ENCODE measurements around the gene ITGA3. TPM values are rescaled to one million over a fixed set of nuclear protein-coding genes. Genes with fewer than 3 reads are reported as not detected.
A peak's percentile ranks its signal among the peaks of the same experiment; 100 is the strongest.

Gene ITGA3
- total RNA-seq, 5 donors from 2014 or later (not counting 1 experiment from before 2014, with no cell fraction given) = 8.5 to 20.0 (median 14.8) TPM

DNA sequence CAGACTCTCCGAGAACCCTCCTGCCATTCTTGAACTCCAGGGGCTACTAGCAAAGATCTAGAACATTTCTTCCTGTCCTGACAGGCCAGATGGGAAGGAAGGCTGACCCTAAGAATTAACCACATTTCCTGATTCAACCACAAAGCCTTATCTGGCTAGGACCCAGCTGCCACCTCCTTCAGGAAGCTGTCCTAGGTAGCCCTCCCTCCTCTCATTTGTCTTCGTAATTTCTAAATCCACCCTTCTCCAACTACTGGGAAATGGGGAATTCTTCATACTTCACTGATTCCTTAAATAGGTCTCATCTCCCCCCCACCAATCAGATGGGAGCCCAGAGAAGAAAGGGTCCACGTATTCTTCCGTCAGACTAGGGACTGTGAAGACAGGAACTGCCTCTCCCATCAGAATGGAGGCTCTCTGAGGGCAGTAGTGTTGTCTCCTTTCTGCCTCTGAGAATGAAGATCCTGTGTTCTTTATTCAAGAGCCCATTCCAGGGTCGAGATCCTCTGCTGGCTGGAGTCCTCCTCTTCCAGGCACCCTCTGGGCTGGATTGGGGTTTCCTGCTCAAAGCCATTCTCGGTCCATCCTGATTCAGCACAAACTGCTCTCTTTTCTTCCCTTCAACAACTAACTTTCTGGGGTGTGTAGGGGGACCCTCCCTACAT, 71.9 kb downstream of the ITGA3 start:
- peaks cover 23 to 36% (median 34%) of the 10 kb centered on the region in 3 donors for H3K4me1 Mint-ChIP-seq
- no peak for ATAC-seq (replicated peaks in 1 of 4)
- peaks cover 0 to 45% of the 10 kb centered on the region in 2 experiments for H3K27me3 ChIP-seq (replicated peaks in 1 of 2; ENCODE audit: control insufficient read depth in 2 of 2, extremely low read depth in 1 of 2, insufficient read depth in 2 of 2, low read length in 1 of 2)
- no peak for DNase-seq
- H3K9me3 ChIP-seq = no peaks in the 10 kb centered on the region
- no peak overlapping the region for H3K4me3 Mint-ChIP-seq
- H3K36me3 Mint-ChIP-seq = no peaks in the 10 kb centered on the region
- peaks cover 6 to 30% of the 10 kb centered on the region in 2 experiments for H3K4me1 ChIP-seq (ENCODE audit: control insufficient read depth in 1 of 2, extremely low read depth in 1 of 2, insufficient read depth in 2 of 2, low read length in 2 of 2)
- ChIA-PET POLR2A (no interaction called here), CTCF (no interaction called here)
- H3K27ac ChIP-seq (ENCODE audit: low read length) = no peak overlapping the region
- no peaks in the 10 kb centered on the region for H3K9me3 Mint-ChIP-seq
- WGBS (ENCODE audit: insufficient coverage) = no CpG with 5 or more reads among the region's 6 CpGs
- H3K27ac Mint-ChIP-seq = no peak overlapping the region
- H3K36me3 ChIP-seq (ENCODE audit: control insufficient read depth in 2 of 2, extremely low read depth in 1 of 2, insufficient read depth in 1 of 2, low read length in 1 of 2) = no peaks in the 10 kb centered on the region
- H3K4me3 ChIP-seq (ENCODE audit: control insufficient read depth in 1 of 2, extremely low read depth in 1 of 2, low read length in 1 of 2) = no peak overlapping the region
- H3K27me3 Mint-ChIP-seq = peaks cover 12 to 13% of the 10 kb centered on the region in 2 donors

GRCh38 chr17:50128441-50129352, 72.8 kb downstream of the ITGA3 start:
- WGBS (ENCODE audit: insufficient coverage) = 32% methylated on average over 16 of the region's 32 CpGs
- ATAC-seq (replicated peaks in 1 of 4) = no peak
- Histone ChIP-seq H3K27me3 (replicated peaks in 1 of 2; ENCODE audit: control insufficient read depth in 2 of 2, extremely low read depth in 1 of 2, insufficient read depth in 2 of 2, low read length in 1 of 2) (peaks cover 0 to 40% of the 10 kb centered on the region in 2 experiments), H3K9me3 (no peaks in the 10 kb centered on the region), H3K4me3 (ENCODE audit: control insufficient read depth in 1 of 2, extremely low read depth in 1 of 2, low read length in 1 of 2) (peak overlapping the region in 1 of 2 donors; percentile 54), H3K36me3 (ENCODE audit: control insufficient read depth in 2 of 2, extremely low read depth in 1 of 2, insufficient read depth in 1 of 2, low read length in 1 of 2) (no peaks in the 10 kb centered on the region), H3K4me1 (ENCODE audit: control insufficient read depth in 1 of 2, extremely low read depth in 1 of 2, insufficient read depth in 2 of 2, low read length in 2 of 2) (peaks cover 6 to 30% of the 10 kb centered on the region in 2 experiments), H3K27ac (ENCODE audit: low read length) (no peak overlapping the region)
- Mint-ChIP-seq H3K27me3 (peaks cover 12 to 13% of the 10 kb centered on the region in 2 donors), H3K36me3 (no peaks in the 10 kb centered on the region), H3K4me3 (peak overlapping the region; percentile 51 to 69 (median 66)), H3K4me1 (peaks cover 23 to 36% (median 34%) of the 10 kb centered on the region in 3 donors), H3K9me3 (no peaks in the 10 kb centered on the region), H3K27ac (peak overlapping the region in 1 of 2 donors; percentile 43)
- ChIA-PET POLR2A (no interaction called here), CTCF (no interaction called here)
- DNase-seq = no peak

- peak overlapping the region; percentile 43 to 73 (median 66) for H3K4me3 Mint-ChIP-seq
- ATAC-seq (replicated peaks in 1 of 4) = peak in 3 of 4 experiments; percentile 2 to 13 (median 9)
- H3K27me3 Mint-ChIP-seq = peaks cover 12 to 13% of the 10 kb centered on the region in 2 donors
- no peak for DNase-seq
- Histone ChIP-seq H3K27ac (ENCODE audit: low read length) (no peak overlapping the region), H3K27me3 (replicated peaks in 1 of 2; ENCODE audit: control insufficient read depth in 2 of 2, extremely low read depth in 1 of 2, insufficient read depth in 2 of 2, low read length in 1 of 2) (peaks cover 0 to 40% of the 10 kb centered on the region in 2 experiments), H3K4me3 (ENCODE audit: control insufficient read depth in 1 of 2, extremely low read depth in 1 of 2, low read length in 1 of 2) (peak overlapping the region in 1 of 2 donors; percentile 10), H3K36me3 (ENCODE audit: control insufficient read depth in 2 of 2, extremely low read depth in 1 of 2, insufficient read depth in 1 of 2, low read length in 1 of 2) (peaks cover 0 to 4% of the 10 kb centered on the region in 2 donors), H3K4me1 (ENCODE audit: control insufficient read depth in 1 of 2, extremely low read depth in 1 of 2, insufficient read depth in 2 of 2, low read length in 2 of 2) (peaks cover 6 to 30% of the 10 kb centered on the region in 2 experiments), H3K9me3 (no peaks in the 10 kb centered on the region)
- H3K36me3 Mint-ChIP-seq = no peaks in the 10 kb centered on the region
- POLR2A ChIA-PET = no interaction called here
- H3K9me3 Mint-ChIP-seq = no peaks in the 10 kb centered on the region
- H3K27ac Mint-ChIP-seq = no peak overlapping the region
- 0% methylated on average over 11 of the region's 31 CpGs for WGBS (ENCODE audit: insufficient coverage)
- CTCF ChIA-PET = interaction anchor here in 1 of 2 donors (0.6 to 1.5 kb wide), 3 partner anchors 12 to 40 kb away, joined by 4 to 6 read pairs (median 4); no protein-coding TSS in a partner anchor
- peaks cover 23 to 37% (median 34%) of the 10 kb centered on the region in 3 donors for H3K4me1 Mint-ChIP-seq
Measured at GRCh38 chr17:50129353-50129727, 73.4 kb downstream of the ITGA3 start.

- H3K27me3 ChIP-seq (replicated peaks in 1 of 2; ENCODE audit: control insufficient read depth in 2 of 2, extremely low read depth in 1 of 2, insufficient read depth in 2 of 2, low read length in 1 of 2) = peaks cover 0 to 40% of the 10 kb centered on the region in 2 experiments
- DNase-seq = peak in 27 of 35 experiments; percentile 29 to 70 (median 51)
- 3% methylated on average over 42 of the region's 84 CpGs for WGBS (ENCODE audit: insufficient coverage)
- H3K4me1 ChIP-seq (ENCODE audit: control insufficient read depth in 1 of 2, extremely low read depth in 1 of 2, insufficient read depth in 2 of 2, low read length in 2 of 2) = peaks cover 6 to 30% of the 10 kb centered on the region in 2 experiments
- Mint-ChIP-seq H3K27ac (no peak within 1 kb of the TSS), H3K9me3 (no peaks in the 10 kb centered on the region), H3K4me1 (peaks cover 23 to 37% (median 34%) of the 10 kb centered on the region in 3 donors), H3K4me3 (peak within 1 kb of the TSS; percentile 57 to 73 (median 66)), H3K27me3 (peaks cover 12 to 13% of the 10 kb centered on the region in 2 donors), H3K36me3 (no peaks in the 10 kb centered on the region)
- peak; percentile 76 to 79 (median 78) for ATAC-seq (replicated peaks in 1 of 4)
- H3K4me3 ChIP-seq (ENCODE audit: control insufficient read depth in 1 of 2, extremely low read depth in 1 of 2, low read length in 1 of 2) = peak within 1 kb of the TSS; percentile 46 to 51
- no peak within 1 kb of the TSS for H3K27ac ChIP-seq (ENCODE audit: low read length)
- H3K9me3 ChIP-seq = no peaks in the 10 kb centered on the region
- POLR2A ChIA-PET = no interaction called here
- CTCF ChIA-PET = interaction anchor here (0.6 to 1.5 kb wide), 5 partner anchors 10 to 568 kb away, joined by 3 to 6 read pairs (median 4); no protein-coding TSS in a partner anchor
- H3K36me3 ChIP-seq (ENCODE audit: control insufficient read depth in 2 of 2, extremely low read depth in 1 of 2, insufficient read depth in 1 of 2, low read length in 1 of 2) = peaks cover 5 to 10% of the 10 kb centered on the region in 2 donors
Measured at GRCh38 chr17:50129728-50130558, 74.0 kb downstream of the ITGA3 start, which contains the start of gene SAMD14. Gene SAMD14, minus strand, starts transcription at chr17:50130160. Its CDS starts 5,201 bp downstream, at chr17:50124959.

DNA sequence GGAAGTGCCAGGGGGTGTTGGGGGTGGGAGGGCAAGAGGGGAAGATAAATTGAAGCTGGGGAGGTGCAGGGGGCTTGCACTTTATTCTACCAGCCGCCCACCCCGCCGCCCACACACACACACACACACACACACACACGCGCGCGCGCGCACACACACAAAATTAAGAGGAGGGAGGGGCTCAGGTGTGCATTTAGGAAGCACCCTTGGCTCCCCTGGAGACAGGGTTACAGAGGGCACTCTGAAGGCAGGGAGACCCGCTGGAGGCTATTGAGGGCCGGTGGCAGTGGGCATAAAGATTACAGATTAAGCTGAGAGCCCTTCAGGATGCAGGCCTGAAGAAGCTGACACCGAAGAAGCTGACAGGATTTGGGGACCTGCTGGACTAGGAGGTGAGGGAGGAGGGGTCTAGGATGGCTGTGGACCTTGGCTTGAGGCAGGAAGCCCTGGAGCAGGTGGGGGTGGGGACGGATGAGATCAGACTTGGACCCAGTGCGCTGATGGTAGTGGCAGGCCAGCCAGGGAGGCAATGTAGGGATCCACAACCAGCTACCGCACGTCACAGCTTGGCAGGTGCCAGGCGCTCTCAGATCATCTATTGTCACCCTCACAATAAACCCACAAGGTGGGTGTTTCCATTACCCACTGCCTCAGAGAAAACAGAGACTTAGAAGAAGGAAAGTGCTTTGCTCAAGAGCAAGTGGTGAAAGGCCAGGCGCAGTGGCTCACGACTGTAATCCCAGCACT, 74.8 kb downstream of the ITGA3 start:
- peaks cover 12 to 13% of the 10 kb centered on the region in 2 donors for H3K27me3 Mint-ChIP-seq
- ChIA-PET POLR2A (no interaction called here), CTCF (interaction anchor here (0.6 to 1.9 kb wide), 6 partner anchors 9 to 569 kb away, joined by 3 to 8 read pairs (median 6); no protein-coding TSS in a partner anchor)
- Histone ChIP-seq H3K9me3 (no peaks in the 10 kb centered on the region), H3K27me3 (replicated peaks in 1 of 2; ENCODE audit: control insufficient read depth in 2 of 2, extremely low read depth in 1 of 2, insufficient read depth in 2 of 2, low read length in 1 of 2) (peaks cover 0 to 40% of the 10 kb centered on the region in 2 experiments), H3K4me1 (ENCODE audit: control insufficient read depth in 1 of 2, extremely low read depth in 1 of 2, insufficient read depth in 2 of 2, low read length in 2 of 2) (peaks cover 6 to 30% of the 10 kb centered on the region in 2 experiments), H3K4me3 (ENCODE audit: control insufficient read depth in 1 of 2, extremely low read depth in 1 of 2, low read length in 1 of 2) (peak overlapping the region in 1 of 2 donors; percentile 51), H3K36me3 (ENCODE audit: control insufficient read depth in 2 of 2, extremely low read depth in 1 of 2, insufficient read depth in 1 of 2, low read length in 1 of 2) (peaks cover 5 to 17% of the 10 kb centered on the region in 2 donors), H3K27ac (ENCODE audit: low read length) (no peak overlapping the region)
- peak in 4 of 35 experiments; percentile 12 to 50 (median 26) for DNase-seq
- H3K4me3 Mint-ChIP-seq = peak overlapping the region; percentile 57 to 66 (median 59)
- H3K4me1 Mint-ChIP-seq = peaks cover 23 to 37% (median 34%) of the 10 kb centered on the region in 3 donors
- WGBS (ENCODE audit: insufficient coverage) = 48% methylated on average over 4 of the region's 19 CpGs
- no peak overlapping the region for H3K27ac Mint-ChIP-seq
- ATAC-seq (replicated peaks in 1 of 4) = peak in 1 of 4 experiments; percentile 48
- peaks cover 4% of the 10 kb centered on the region for H3K36me3 Mint-ChIP-seq
- no peaks in the 10 kb centered on the region for H3K9me3 Mint-ChIP-seq

Data from T-cell (primary cell).